Astrocyte (in vitro differentiated cells and primary cell): ENCODE results near the gene ROBO2. TPM values are rescaled to one million over a fixed set of nuclear protein-coding genes. Genes with fewer than 3 reads are reported as not detected.

Experiments
- DNase-seq: peaks from one replicate; pipeline ENCODE4 v3.0.0-alpha.2; 2010; ENCODE audit warnings: low read depth
- FAIRE-seq: peaks from 2 replicates; lab custom pipeline; 2011; peaks lifted over from hg19 to GRCh38; lab: Jason Lieb, UNC
- H2AFZ ChIP-seq: 2 replicates; pipeline ENCODE4 v1.6.0; 2012; ENCODE audit warnings: low read depth, low read length, inconsistent platforms
- H3K27ac ChIP-seq: 2 replicates; pipeline ENCODE4 v1.5.1; 2011; ENCODE audit warnings: low read depth, low read length, inconsistent platforms
- H3K27me3 ChIP-seq: 2 replicates; pipeline ENCODE4 v1.6.0; 2011; ENCODE audit warnings: low read length, inconsistent platforms; ENCODE audit not compliant: insufficient read depth
- H3K36me3 ChIP-seq: 2 replicates; pipeline ENCODE4 v1.5.1; 2011; ENCODE audit warnings: low read length, inconsistent platforms; ENCODE audit not compliant: insufficient read depth
- H3K4me1 ChIP-seq: 2 replicates; pipeline ENCODE4 v1.5.1; 2011; ENCODE audit warnings: low read length, inconsistent platforms; ENCODE audit not compliant: insufficient read depth
- H3K4me2 ChIP-seq: 2 replicates; pipeline ENCODE4 v1.6.0; 2012; ENCODE audit warnings: low read length, inconsistent platforms
- H3K4me3 ChIP-seq: 2 replicates; pipeline ENCODE4 v1.5.1; 2011; ENCODE audit warnings: low read depth, mild to moderate bottlenecking, low read length, inconsistent platforms; ENCODE audit not compliant: insufficient read depth
- H3K79me2 ChIP-seq: 2 replicates; pipeline ENCODE4 v1.6.0; 2012; ENCODE audit warnings: mild to moderate bottlenecking, low read length, inconsistent platforms; ENCODE audit not compliant: insufficient read depth
- H3K9ac ChIP-seq: 2 replicates; pipeline ENCODE4 v1.6.0; 2012; ENCODE audit warnings: mild to moderate bottlenecking, low read length, inconsistent platforms
- H3K9me3 ChIP-seq: 2 replicates; pipeline ENCODE4 v1.5.1; 2012; ENCODE audit warnings: low read depth, mild to moderate bottlenecking, low read length, inconsistent platforms; ENCODE audit not compliant: insufficient read depth
- H4K20me1 ChIP-seq: 2 replicates; pipeline ENCODE4 v1.6.0; 2012; ENCODE audit warnings: low read length, inconsistent platforms; ENCODE audit not compliant: insufficient read depth
- H3K27ac Mint-ChIP-seq: one replicate; pipeline ENCODE4 v1.8.0; 2021; ENCODE audit warnings: mild to moderate bottlenecking, mixed read lengths; ENCODE audit not compliant: unreplicated experiment
- H3K27me3 Mint-ChIP-seq: one replicate; pipeline ENCODE4 v1.8.0; 2021; ENCODE audit warnings: low read depth, mixed read lengths; ENCODE audit not compliant: unreplicated experiment
- H3K36me3 Mint-ChIP-seq: one replicate; pipeline ENCODE4 v1.8.0; 2021; ENCODE audit warnings: low read depth, mixed read lengths; ENCODE audit not compliant: unreplicated experiment
- H3K4me1 Mint-ChIP-seq: one replicate; pipeline ENCODE4 v1.8.0; 2021; ENCODE audit warnings: low read depth, mixed read lengths; ENCODE audit not compliant: unreplicated experiment
- H3K4me3 Mint-ChIP-seq: one replicate; pipeline ENCODE4 v1.8.0; 2021; ENCODE audit warnings: mild to moderate bottlenecking, moderate library complexity, mixed read lengths; ENCODE audit not compliant: unreplicated experiment
- H3K9me3 Mint-ChIP-seq: one replicate; pipeline ENCODE4 v1.8.0; 2021; ENCODE audit warnings: mild to moderate bottlenecking, mixed read lengths; ENCODE audit not compliant: unreplicated experiment
- CTCF ChIP-seq: IDR thresholded peaks from 2 replicates; pipeline ENCODE4 v1.5.1; 2011; ENCODE audit warnings: low read depth, mild to moderate bottlenecking, inconsistent platforms, low read length, moderate library complexity; ENCODE audit not compliant: insufficient read depth
- EZH2 ChIP-seq: IDR thresholded peaks from 2 replicates; pipeline ENCODE4 v1.6.1; 2012; ENCODE audit warnings: mild to moderate bottlenecking, low read length, inconsistent platforms; ENCODE audit not compliant: insufficient read depth
- total RNA-seq: library from RNA; stranded (reverse); gene quantifications from 2 replicates; pipeline ENCODE4 v1.2.1, GENCODE V29; 2021

Gene ROBO2
- total RNA-seq, 1 donor from 2014 or later: 1.4 TPM

GRCh38 chr3:77373619-77374018, 333.7 kb downstream of the ROBO2 start:
- Mint-ChIP-seq H3K4me1 (peaks cover 9% of the 10 kb centered on the region), H3K27ac (no peak overlapping the region), H3K9me3 (no peaks in the 10 kb centered on the region), H3K27me3 (no peaks in the 10 kb centered on the region), H3K36me3 (no peaks in the 10 kb centered on the region), H3K4me3 (no peak overlapping the region)
- H3K36me3 ChIP-seq: no peaks in the 10 kb centered on the region
- DNase-seq (no peak), FAIRE-seq (no peak)
- no peaks in the 10 kb centered on the region for H3K79me2 ChIP-seq
- no peak for TF ChIP-seq CTCF
- no peak for TF ChIP-seq EZH2
- H3K9me3 ChIP-seq: no peaks in the 10 kb centered on the region
- no peak overlapping the region for H3K4me2 ChIP-seq
- no peaks in the 10 kb centered on the region for H3K27me3 ChIP-seq
- no peak overlapping the region for H2AFZ ChIP-seq
- no peaks in the 10 kb centered on the region for H4K20me1 ChIP-seq
- no peak overlapping the region for H3K27ac ChIP-seq
- peaks cover 8% of the 10 kb centered on the region for H3K4me1 ChIP-seq
- H3K4me3 ChIP-seq: no peak overlapping the region
- H3K9ac ChIP-seq: no peak overlapping the region

GRCh38 chr3:77376511-77376910, 336.6 kb downstream of the ROBO2 start:
- Mint-ChIP-seq H3K4me3 (no peak overlapping the region), H3K4me1 (no peaks in the 10 kb centered on the region), H3K9me3 (no peaks in the 10 kb centered on the region), H3K27me3 (no peaks in the 10 kb centered on the region), H3K27ac (no peak overlapping the region), H3K36me3 (no peaks in the 10 kb centered on the region)
- TF ChIP-seq CTCF: no peak
- TF ChIP-seq EZH2: no peak
- Histone ChIP-seq H3K9ac (no peak overlapping the region), H3K4me2 (no peak overlapping the region), H3K79me2 (no peaks in the 10 kb centered on the region), H3K36me3 (no peaks in the 10 kb centered on the region), H2AFZ (no peak overlapping the region), H4K20me1 (no peaks in the 10 kb centered on the region), H3K27me3 (no peaks in the 10 kb centered on the region), H3K9me3 (no peaks in the 10 kb centered on the region), H3K27ac (no peak overlapping the region), H3K4me1 (no peaks in the 10 kb centered on the region), H3K4me3 (no peak overlapping the region)
- no peak for DNase-seq
- FAIRE-seq: no peak

GRCh38 chr3:77377717-77378116, 337.8 kb downstream of the ROBO2 start:
- H3K27me3 ChIP-seq: no peaks in the 10 kb centered on the region
- H3K27ac ChIP-seq: no peak overlapping the region
- Mint-ChIP-seq H3K9me3 (no peaks in the 10 kb centered on the region), H3K4me3 (no peak overlapping the region), H3K36me3 (no peaks in the 10 kb centered on the region), H3K4me1 (no peaks in the 10 kb centered on the region), H3K27me3 (no peaks in the 10 kb centered on the region), H3K27ac (no peak overlapping the region)
- H3K4me3 ChIP-seq: no peak overlapping the region
- H3K79me2 ChIP-seq: no peaks in the 10 kb centered on the region
- no peak for FAIRE-seq
- no peak overlapping the region for H2AFZ ChIP-seq
- no peaks in the 10 kb centered on the region for H3K9me3 ChIP-seq
- H3K9ac ChIP-seq: no peak overlapping the region
- H3K36me3 ChIP-seq: no peaks in the 10 kb centered on the region
- DNase-seq: no peak
- H3K4me1 ChIP-seq: no peaks in the 10 kb centered on the region
- H3K4me2 ChIP-seq: no peak overlapping the region
- H4K20me1 ChIP-seq: no peaks in the 10 kb centered on the region
- TF ChIP-seq CTCF (no peak), EZH2 (no peak)
